ENCODE data around the gene FAM240A.

DNA sequence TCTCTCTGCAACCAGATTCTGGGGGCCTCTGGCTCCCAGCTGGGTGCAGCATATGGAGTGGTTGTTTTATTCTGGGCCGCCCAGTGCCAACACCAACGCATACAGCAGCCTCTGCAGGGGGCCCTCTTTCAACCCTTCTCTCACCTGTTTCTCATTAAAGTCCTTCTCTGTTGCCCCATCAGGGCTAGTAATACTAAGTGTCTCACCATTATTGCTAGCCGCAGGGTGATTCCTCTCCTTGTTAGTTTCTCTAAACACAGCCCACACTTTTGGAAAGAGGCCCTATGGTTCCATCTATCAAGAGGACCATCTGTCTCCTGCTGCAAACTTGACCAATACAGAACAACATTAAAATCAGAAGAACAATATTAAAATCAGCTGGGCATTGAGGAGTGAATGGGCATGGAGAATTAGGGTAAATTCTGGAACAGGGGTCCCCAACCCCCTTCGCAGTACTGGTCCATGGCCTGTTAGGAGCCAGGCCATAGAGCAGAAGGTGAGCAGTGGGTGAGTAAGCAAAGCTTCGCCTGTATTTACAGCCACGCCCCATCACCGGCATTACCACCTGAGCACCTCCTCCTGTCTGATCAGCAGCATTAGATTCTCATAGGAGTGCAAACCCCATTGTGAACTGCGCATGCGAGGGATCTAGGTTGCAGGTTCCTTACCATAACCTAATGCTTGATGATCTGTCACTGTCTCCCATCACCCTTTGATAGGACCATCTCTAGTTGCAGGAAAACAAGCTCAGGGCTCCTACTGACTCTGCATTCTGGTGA lies 44.6 kb downstream of the FAM240A start:
- TF ChIP-seq EZH2 (IDR thresholded peaks at IDR 0.05): no peak
- TF ChIP-seq POLR2AphosphoS5 (IDR thresholded peaks at IDR 0.05; ENCODE audit: borderline replicate concordance, low read depth, low read length): no peak
- TF ChIP-seq FOXP2 (optimal IDR thresholded peaks at IDR 0.05; ENCODE audit: control extremely low read depth, extremely low read length, insufficient read depth): no peak

Data from SK-N-MC (cell line).